NOMO-1 (cell line): ENCODE results near the gene CAPN2.
"Not testable (repeated sequence)": the region's sequence is repeated elsewhere in the genome, so short reads cannot be mapped to it uniquely, and the experiment has no call there.

Experiments used
- DNase-seq, 2 experiments: peaks; one replicate each; lab custom pipeline; 2025; ENCODE audit not compliant: unreplicated experiment in 2 of 2; lab: John Stamatoyannopoulos, UW

CAPN2 gene

DNA sequence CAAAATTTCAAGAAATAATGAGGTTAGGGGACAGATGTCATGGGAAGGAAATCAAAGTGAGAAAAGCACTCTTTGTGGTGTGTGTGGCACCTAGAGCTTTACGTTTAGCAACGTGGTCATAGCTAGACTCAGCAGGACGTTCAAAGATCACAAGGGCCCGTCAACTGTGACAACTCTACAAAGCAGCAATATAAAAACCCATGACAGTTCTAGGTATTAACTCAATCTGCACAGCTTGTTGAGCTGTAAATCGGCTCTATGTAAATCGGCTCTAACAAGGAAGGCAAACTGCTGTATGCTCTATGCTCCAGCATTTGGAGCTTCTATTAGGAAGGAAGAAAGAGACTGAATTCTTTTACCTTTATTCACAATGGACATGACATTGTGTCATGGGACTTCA lies 68.6 kb downstream of the CAPN2 start:
- no peak for DNase-seq

DNA sequence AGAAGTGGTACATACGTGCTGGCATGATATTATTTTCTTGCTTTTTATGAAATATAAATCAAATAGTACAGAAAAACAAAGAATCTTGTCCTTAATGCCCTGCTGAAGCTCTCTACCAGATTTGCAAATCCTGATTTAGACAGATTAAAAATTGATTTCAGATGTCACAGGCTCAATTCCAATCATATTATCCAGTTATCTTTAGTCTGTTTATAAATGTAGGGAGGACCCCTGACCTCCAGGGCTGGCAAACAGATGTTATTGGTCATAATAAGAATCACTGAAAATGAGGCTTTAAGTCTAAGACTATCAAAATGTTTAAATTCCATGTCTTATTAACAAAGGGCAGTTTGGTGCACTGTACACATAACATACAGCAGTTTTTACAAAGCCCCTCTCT lies 71.3 kb downstream of the CAPN2 start:
- DNase-seq: no peak

DNA sequence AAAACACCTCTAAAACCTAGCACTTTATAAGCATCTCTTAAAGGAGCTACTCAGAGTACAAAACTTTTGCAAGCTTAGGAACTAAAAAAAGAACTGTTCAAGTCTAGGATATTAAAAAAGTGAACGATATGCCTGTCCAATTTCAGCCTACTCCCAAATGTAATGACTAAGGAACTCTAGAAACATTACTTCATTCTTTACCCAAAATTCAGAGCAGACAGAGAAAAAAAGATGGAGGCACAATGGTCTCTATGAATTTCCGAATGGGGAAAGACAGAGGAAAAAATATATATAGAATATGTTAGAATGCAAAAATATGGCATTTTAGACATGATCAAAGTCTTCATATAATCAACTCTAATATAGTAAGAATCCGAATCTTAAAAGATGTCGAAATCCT lies 72.2 kb downstream of the CAPN2 start:
- DNase-seq: no peak

DNA sequence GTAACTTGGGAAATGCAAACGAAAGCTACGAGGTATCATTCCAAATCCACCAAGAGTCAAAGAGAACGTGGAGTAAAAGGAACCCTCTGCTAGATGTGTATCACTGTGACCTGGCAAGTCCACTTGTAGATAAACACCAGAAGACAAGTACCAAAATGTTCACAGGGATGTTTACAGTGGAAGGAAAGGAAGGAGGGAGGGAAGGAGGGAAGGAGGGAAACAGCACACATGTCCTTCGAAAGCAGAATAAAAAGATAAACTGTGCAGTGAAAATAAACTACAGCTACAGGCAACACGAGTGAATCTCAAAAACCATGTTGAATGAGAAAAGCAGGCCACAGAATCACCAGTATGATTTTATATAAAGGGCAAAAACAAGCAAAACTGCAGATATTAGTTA lies 73.5 kb downstream of the CAPN2 start:
- DNase-seq: no peak

DNA sequence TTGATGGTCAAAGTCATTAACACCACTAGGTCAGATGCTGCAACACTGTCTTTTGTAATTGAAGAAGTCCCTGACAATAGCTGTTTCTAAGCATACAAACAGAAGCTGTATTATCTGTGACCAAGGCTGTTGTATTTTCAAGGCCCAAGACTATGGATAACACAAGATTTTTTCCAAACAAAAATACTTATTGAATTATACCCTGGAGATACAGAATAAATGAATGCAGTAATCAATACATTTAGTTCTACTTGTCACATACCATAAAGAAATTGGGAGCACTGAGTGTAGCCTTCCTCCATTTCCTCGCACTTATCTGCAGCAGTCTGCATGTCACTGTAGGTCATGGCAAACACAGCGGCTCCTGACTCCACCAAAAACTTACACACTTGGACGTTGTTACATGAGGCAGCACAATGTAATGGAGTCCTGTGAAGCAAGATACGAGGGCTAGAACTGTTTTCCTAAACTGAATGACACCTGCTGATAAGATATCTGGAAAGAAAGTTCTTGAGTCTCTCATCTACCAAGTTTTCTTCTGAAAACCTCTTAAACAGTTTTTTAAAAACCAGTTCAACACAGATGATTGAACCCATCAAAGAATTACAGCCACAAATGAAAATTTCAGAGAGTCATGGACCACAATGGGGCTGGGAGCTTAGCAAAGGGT lies 76.5 kb downstream of the CAPN2 start:
- no peak for DNase-seq

DNA sequence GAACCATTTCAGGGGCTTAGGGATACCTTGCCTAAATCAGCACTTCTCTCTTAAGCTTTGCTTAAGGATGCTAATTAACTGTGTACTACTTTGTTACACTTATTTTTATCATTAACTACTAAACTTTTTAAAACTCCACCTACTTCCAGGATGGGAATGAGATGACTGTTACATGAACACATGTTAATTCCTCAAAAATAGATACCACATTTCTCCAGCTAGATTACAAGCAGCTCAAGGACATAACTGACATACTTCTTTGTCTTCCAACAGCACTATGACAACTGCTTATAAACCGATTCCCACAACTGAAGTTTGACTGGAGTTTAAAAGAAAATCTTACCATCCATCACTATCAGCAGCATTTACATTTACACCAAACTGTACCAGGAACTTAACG lies 79.7 kb downstream of the CAPN2 start:
- DNase-seq: no peak

DNA sequence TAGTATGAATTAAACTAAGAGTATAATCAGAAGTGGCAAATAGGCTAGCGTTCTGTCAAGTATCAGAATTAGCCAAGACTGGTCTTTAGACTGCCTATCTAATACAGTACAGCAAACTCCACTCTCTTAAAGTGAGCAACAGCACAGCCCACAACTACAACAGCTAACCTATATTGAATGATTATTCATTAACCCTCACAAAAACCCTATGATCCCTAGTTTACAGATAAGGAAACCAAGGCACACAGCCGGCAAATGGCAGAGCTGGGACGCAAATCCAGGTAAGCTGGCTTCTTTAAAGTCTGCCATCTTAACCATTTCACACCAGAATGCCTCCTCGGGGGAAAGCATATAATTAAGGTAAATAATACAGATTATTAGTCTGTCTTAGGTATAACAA lies 81.4 kb downstream of the CAPN2 start:
- no peak for DNase-seq

DNA sequence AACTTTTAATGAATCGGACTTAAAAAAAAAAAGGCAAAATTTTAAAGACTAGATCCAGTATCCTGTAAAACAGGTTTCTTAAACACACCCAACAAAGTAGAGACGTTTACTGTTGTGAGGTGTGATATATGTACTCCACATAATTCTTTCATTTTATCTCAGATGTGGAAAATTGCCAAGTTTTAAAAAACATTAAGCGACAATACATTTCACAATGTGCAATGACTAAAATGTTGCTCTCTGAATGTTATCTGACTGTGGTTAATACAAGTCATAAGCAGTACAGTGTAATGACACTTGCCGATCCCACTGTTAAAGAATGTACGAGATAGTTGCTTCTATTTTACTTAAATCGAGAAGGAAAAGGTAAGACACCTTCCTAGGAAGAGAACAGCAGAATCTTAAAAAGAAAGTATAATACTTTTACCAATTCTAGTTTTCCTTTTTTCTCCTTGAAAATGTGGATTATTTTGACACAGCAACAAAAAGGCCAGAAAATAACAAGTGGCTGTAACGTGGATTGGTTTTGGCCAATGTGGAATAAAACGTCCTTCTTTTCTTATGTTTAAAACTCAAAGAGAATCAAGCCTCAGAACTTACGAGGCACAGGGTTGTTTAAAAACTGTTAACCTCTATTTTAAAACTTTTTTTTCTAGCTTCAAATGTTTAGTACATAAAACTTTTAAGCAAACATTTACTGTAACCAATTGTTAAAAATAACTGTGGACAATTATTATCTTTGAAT lies 82.0 kb downstream of the CAPN2 start:
- DNase-seq: no peak

DNA sequence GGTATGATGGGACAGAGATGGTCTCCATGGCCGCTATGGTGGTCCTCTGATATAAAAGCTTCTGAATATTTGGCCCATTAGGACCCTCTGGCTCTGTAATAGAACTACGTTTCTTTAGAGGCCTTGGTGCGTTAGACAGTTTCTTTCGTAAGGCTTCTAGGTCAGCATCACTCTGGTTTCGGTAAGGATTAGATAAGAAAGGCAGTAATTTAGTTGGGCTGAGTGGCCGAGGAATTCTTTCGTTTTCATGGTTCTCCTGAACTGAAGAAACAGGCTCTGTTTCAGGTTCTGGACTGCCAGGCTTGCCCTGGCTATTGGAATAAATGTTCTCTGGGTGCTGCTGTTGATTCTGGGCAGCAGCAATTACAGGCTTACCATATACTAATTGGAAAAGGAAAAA lies 83.9 kb downstream of the CAPN2 start:
- DNase-seq: no peak

DNA sequence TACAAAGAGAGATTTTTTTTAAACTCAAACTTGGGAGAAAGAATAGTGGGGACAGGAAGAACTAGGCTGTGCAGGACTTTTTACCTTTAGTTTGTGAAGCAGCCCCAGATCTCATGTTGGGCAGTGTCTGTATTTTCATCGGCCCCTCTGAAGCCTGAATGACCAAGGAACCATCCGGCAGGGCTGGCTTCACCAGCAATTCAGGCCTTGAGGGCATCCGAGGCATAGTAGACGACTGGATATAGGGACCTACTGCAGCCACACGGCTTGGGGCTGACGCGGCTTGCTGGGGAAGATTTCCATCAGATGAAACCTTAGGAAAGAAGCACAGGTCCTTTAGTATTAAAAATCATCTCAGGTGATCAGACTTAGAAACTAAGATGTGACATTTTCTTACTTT lies 89.7 kb downstream of the CAPN2 start:
- DNase-seq: no peak

DNA sequence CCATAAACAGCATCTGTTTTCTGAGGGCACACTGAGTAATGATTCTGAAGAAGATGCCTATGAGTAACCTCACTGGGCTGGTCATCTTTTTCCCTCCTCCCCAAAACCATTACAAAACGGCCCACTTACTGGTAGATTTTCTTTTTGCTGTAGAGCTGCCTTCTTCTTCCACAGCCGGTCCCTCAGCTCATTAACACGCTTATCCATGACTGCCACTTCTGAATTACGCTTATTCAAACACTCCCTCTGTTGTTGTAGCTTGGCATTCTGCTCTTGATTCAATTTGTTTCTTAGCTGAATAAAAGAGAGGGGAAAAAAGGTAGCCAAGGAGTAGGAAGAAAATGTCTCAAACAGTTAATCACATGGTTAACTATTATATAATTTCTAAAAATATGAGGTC lies 90.3 kb downstream of the CAPN2 start:
- no peak for DNase-seq

DNA sequence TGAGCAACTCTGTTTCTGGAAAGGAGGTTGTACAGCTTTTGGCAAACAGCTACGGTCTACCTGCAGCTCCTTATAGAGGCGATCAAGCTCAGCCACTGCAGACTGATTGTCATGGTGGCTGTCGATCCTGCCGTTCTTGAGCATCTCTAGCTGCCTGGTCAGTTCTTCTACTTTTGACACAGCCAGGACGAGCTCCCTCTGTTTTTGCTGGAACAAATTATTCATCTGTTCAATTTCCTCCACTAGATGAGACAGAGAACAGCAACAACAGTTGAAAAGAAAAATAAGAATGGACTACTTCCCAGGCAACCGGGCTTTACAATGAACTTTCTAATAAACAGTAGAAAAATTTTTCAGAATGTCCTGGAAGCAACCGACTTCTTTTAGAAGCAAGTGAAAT lies 90.9 kb downstream of the CAPN2 start:
- DNase-seq: no peak

DNA sequence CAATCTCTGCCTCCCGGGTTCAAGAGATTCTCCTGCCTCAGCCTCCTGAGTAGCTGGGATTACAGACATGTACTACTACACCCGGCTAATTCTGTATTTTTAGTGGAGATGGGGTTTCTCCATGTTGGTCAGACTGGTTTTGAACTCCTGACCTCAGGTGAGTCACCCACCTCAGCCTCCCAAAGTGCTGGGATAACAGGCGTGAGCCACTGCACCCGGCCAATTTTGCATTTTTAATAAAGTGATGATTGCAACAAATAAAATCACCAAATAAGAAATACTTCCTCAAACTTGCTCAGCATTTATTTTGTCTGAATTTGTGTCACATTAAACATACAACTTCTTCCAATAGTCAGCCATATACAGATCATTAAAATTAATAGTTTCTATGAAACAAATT lies 97.6 kb downstream of the CAPN2 start:
- DNase-seq: not testable (repeated sequence)

DNA sequence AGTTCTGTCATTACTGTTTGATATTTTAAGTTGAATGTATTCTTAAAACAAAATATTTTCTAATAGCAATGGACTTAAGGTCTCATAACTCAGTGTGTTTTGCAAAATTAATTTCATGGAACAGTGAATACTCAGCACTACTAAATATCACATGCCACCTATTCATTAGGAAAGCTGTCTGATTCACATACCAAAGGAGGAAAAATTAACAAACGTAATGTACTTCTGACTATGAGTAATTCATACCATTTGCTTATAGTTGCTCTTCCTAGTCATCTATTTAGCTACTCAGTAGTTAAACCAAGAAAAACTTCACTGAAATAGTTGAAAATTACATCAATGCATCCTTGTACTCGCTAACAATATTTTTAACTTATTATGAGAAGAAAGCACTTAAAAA lies 98.2 kb downstream of the CAPN2 start:
- DNase-seq: no peak

DNA sequence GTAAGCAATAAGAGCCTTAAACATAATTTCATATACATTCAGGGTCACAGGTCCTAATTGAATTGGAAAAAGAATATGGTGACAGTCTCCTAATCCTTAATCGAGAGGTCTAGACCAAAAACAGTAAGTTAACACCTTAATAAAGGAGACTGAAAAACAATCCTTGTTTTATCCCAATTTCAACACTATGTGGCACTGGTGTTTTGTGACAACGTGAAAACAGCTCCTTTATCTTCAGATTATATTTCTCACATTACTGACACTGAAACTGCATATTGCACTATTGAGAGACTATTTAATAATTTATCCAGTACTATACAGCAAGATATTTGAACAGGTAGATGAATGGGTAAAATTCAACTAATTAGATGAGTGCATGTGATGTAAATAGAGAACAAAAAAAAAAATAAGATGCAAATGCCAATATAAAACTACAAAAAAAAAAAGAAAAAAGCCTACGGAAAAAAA lies 99.3 kb downstream of the CAPN2 start:
- peak in 1 of 2 experiments; percentile 51 for DNase-seq

DNA sequence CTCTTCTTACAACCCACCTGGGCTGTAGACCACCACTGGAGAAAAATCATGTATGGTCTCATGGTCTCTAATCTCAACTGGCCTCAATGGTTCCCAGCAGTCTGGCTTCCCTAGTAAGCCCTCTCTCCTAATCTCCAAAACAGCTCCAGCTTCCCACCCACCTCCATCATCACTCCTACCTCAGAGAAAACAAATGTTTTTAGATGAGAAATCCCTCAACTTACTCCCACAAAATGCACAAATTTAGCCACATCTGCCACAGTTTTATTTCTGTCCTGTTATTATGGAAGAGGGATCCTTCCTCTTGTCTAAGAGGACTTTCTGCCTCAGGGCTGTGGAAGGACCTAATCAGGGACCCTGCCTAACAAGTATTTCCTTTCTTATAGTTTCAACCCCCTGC lies 101.3 kb downstream of the CAPN2 start:
- DNase-seq: no peak

DNA sequence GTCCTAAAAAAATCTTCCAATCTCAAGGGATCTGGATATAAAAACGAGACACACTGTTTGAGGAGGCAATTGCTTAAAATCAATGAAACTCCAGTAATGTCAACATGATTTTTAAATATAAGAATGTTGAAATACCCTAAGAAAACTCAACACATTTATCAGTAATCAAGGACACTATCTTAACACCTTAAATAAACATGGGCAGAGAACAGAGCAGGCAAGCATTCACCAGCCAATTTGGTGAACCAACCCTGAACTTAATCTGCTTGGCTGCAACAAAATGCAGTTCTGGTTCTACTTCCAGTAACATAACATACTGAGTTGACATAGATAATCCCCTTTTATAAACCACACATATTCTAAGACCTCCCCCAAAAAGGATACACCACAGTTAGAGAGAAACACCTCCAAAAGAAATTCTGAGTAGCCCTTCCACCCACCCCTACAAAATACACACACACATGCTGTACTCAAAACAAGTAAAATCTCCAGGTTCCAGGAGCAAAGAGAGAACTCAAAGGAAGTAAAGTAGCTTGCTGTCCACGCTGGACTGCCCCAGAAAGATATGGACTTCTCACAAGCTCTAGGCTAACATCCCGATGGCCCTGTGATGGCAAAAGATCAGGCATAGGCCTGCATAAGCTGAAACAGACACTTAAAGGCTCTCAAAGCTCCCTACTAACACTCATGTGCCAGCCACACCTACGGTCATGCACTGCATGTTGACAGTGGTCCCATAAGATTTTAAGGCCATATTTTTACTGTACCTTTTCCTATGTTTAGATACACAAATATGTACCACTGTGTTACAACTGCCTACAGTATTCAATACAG lies 102.9 kb downstream of the CAPN2 start:
- DNase-seq: no peak

DNA sequence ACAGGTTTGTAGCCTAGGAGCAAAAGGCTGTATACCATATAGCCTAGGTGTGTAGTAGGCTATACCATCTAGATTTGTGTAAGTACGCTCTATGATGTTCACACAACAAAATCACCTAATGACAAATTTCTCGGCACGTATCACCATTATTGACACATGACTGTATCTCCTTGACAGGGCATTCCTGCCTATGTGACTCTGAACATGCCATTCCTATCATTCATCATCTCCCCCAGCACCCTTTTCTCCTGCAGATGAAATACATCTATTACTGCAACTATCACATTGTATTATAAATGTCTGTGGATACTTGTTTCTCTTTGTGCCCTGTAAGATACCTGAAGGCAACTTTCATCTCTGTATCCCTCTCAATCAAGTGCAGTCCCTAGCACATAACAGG lies 103.5 kb downstream of the CAPN2 start:
- no peak for DNase-seq

DNA sequence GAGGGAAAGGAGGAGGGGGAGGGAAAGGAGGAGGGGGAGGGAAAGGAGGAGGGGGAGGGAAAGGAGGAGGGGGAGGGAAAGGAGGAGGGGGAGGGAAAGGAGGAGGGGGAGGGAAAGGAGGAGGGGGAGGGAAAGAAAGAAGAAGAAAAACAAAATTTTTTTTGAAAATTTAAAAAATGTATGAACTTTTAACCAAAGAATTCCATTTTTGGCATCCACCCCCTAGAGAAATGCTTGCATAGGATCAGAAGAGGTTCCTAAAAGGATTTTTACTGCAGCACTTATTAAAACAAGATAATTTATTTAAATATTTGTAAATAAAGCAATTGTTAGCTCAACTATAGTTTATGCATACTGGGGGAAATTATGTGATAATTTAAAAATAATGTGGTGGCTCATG lies 104.9 kb downstream of the CAPN2 start:
- not testable (repeated sequence) for DNase-seq

DNA sequence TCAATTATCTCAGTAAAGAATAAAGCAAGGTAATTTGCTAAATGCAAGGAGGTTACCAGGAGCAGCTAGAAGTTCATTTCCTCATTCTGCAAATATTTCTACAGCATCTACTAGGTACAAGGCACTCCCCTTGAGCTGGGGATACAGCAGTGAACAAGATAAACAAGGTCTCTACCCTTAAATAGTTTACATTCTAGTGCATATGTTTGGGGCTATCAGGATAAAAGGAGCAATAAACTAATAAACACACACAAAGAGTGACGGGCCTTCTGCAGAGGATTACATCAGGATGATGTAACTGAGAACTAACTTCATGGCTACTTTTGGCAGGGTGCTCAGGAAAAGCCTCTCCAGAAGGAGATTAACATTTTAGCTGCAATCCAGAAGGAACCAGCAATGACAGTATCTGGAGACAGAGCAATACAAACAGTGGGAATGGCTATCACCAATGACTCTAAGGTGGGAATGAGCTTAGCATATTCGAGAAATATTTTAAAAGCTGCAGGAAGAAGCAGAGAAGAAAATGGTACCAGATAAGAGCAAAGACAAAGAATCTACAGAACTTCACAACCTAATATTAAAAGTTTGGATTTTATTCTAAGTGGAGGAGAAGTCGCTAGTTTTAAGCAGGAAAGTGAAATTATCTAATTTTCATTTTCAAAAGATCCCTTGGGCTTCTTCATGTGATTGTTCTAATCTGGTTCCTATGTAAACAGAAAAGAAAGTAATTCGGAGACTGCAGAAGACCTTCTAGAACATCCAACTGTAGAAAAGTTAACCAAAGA lies 107.6 kb downstream of the CAPN2 start:
- no peak for DNase-seq

DNA sequence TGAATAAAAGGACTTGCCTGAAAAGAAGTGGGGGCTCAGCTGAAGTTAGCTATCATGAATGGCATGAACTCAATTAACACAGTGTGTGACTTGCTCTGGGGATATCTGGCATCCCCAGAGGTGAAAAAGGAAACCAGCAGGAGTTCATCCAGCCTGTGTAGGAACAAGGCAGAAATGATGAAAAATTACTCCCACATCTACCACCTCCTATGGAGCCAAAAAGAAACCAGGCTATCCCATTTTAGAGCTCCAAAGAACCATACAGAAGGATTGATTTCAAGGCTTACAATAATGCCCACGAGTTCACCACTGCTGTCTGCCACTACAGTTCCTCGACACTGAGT lies 108.1 kb downstream of the CAPN2 start:
- DNase-seq: no peak
